Stimulated activated CD4-positive, alpha-beta T cell treated with anti-CD3 and anti-CD28 coated beads, TNF-alpha, amount 100 ng/mL, for 4 hours (primary cell): ENCODE data around the gene FAT1.

Experiments
- DNase-seq, 3 experiments: peaks; one replicate each; pipeline ENCODE4 v3.0.0-alpha.2; 2020; ENCODE audit warnings: low read depth in 3 of 3

Gene FAT1

GRCh38 chr4:186606591-186606992 lies 117.1 kb downstream of the FAT1 start:
- DNase-seq, result no peak

- no peak for DNase-seq
These were observed 118.3 kb downstream of the FAT1 start for GRCh38 chr4:186605261-186605865.

GRCh38 chr4:186604124-186604807 lies 119.4 kb downstream of the FAT1 start:
- no peak for DNase-seq

- DNase-seq, result no peak
These were observed 120.7 kb downstream of the FAT1 start for GRCh38 chr4:186602978-186603377.

GRCh38 chr4:186599483-186599882 lies 124.2 kb downstream of the FAT1 start:
- no peak for DNase-seq

GRCh38 chr4:186598686-186599085 lies 125.0 kb downstream of the FAT1 start:
- no peak for DNase-seq

- no peak for DNase-seq
These were observed 126.7 kb downstream of the FAT1 start for GRCh38 chr4:186596850-186597390.

- DNase-seq, result no peak
These were observed 127.3 kb downstream of the FAT1 start for GRCh38 chr4:186596346-186596745.

GRCh38 chr4:186593587-186593973 lies 130.1 kb downstream of the FAT1 start:
- DNase-seq, result no peak

GRCh38 chr4:186592966-186593586 lies 130.6 kb downstream of the FAT1 start:
- DNase-seq, result no peak

- no peak for DNase-seq
These were observed 131.2 kb downstream of the FAT1 start for GRCh38 chr4:186592445-186592844.

GRCh38 chr4:186591651-186592050 lies 132.0 kb downstream of the FAT1 start:
- no peak for DNase-seq

GRCh38 chr4:186588503-186588902 lies 135.2 kb downstream of the FAT1 start:
- no peak for DNase-seq

GRCh38 chr4:186587416-186588018 lies 136.1 kb downstream of the FAT1 start:
- peak; percentile 9 to 26 (median 9) for DNase-seq

- DNase-seq, result no peak
These were observed 137.5 kb downstream of the FAT1 start for GRCh38 chr4:186586205-186586604.

- no peak for DNase-seq
These were observed 138.7 kb downstream of the FAT1 start for GRCh38 chr4:186584912-186585311.

GRCh38 chr4:186581421-186581820 lies 142.2 kb downstream of the FAT1 start:
- no peak for DNase-seq

- no peak for DNase-seq
These were observed 143.0 kb downstream of the FAT1 start for GRCh38 chr4:186580669-186581068.

GRCh38 chr4:186570193-186570996 lies 153.3 kb downstream of the FAT1 start:
- no peak for DNase-seq

GRCh38 chr4:186569533-186570192 lies 154.0 kb downstream of the FAT1 start:
- no peak for DNase-seq

- no peak for DNase-seq
These were observed 157.6 kb downstream of the FAT1 start for GRCh38 chr4:186566068-186566467.
